H9 (cell line): ENCODE data around the gene GABBR2. TPM values are rescaled to one million over a fixed set of nuclear protein-coding genes. Genes with fewer than 3 reads are reported as not detected.
"Not testable (repeated sequence)": the region's sequence is repeated elsewhere in the genome, so short reads cannot be mapped to it uniquely, and the experiment has no call there.

Experiments used
- DNase-seq: peaks from one replicate; pipeline ENCODE4 v3.0.0-alpha.2; 2017
- H2AFZ ChIP-seq: one replicate; pipeline ENCODE4 v1.6.1; 2013; ENCODE audit warnings: mild to moderate bottlenecking, low read length, control low read depth, moderate library complexity
- H2AK5ac ChIP-seq: 2 replicates; pipeline ENCODE4 v1.6.1; 2013; ENCODE audit warnings: low read length, control low read depth, mixed read lengths; ENCODE audit not compliant: insufficient read length
- H2BK120ac ChIP-seq: one replicate; pipeline ENCODE4 v1.6.1; 2013; ENCODE audit warnings: low read depth, mild to moderate bottlenecking, low read length, control low read depth, inconsistent platforms; ENCODE audit not compliant: poor library complexity, severe bottlenecking
- H2BK12ac ChIP-seq: 2 replicates; pipeline ENCODE4 v1.6.1; 2013; ENCODE audit warnings: low read length, control low read depth, mixed read lengths, low read depth; ENCODE audit not compliant: insufficient read length
- H2BK15ac ChIP-seq: 2 replicates; pipeline ENCODE4 v1.6.1; 2013; ENCODE audit warnings: low read depth, low read length, control low read depth
- H2BK20ac ChIP-seq: one replicate; pipeline ENCODE4 v1.6.1; 2013; ENCODE audit warnings: low read depth, mild to moderate bottlenecking, low read length, control low read depth, inconsistent platforms; ENCODE audit not compliant: poor library complexity, severe bottlenecking
- H2BK5ac ChIP-seq: 2 replicates; pipeline ENCODE4 v1.6.1; 2013; ENCODE audit warnings: low read length, control low read depth, mixed read lengths; ENCODE audit not compliant: insufficient read length
- H3K14ac ChIP-seq: 2 replicates; pipeline ENCODE4 v1.6.1; 2013; ENCODE audit warnings: low read length, control low read depth; ENCODE audit not compliant: insufficient read depth
- H3K18ac ChIP-seq: 2 replicates; pipeline ENCODE4 v1.6.1; 2013; ENCODE audit warnings: low read depth, mild to moderate bottlenecking, mixed read lengths, low read length, control low read depth; ENCODE audit not compliant: insufficient read length
- H3K23ac ChIP-seq: 2 replicates; pipeline ENCODE4 v1.6.1; 2013; ENCODE audit warnings: low read length, control low read depth, mixed read lengths, low read depth; ENCODE audit not compliant: insufficient read length
- H3K23me2 ChIP-seq: 2 replicates; pipeline ENCODE4 v1.6.1; 2013; ENCODE audit warnings: low read depth, mild to moderate bottlenecking, mixed read lengths, low read length, control low read depth; ENCODE audit not compliant: insufficient read length, poor library complexity, severe bottlenecking
- H3K27ac ChIP-seq: 2 replicates; pipeline ENCODE4 v1.5.1; 2013; ENCODE audit warnings: low read length, control low read depth, mixed read lengths, low read depth; ENCODE audit not compliant: insufficient read length
- H3K27me3 ChIP-seq: 2 replicates; pipeline ENCODE4 v1.6.1; 2013; ENCODE audit warnings: low read length, control low read depth, inconsistent platforms; ENCODE audit not compliant: insufficient read depth
- H3K4ac ChIP-seq: 2 replicates; pipeline ENCODE4 v1.6.1; 2013; ENCODE audit warnings: low read depth, mild to moderate bottlenecking, control low read depth, inconsistent platforms, low read length, moderate library complexity
- H3K4me1 ChIP-seq: 2 replicates; pipeline ENCODE4 v1.6.1; 2013; ENCODE audit warnings: low read length, control low read depth, inconsistent platforms; ENCODE audit not compliant: insufficient read depth
- H3K4me2 ChIP-seq: 2 replicates; pipeline ENCODE4 v1.6.1; 2013; ENCODE audit warnings: low read length, control low read depth, mixed read lengths; ENCODE audit not compliant: insufficient read length, insufficient read depth
- H3K56ac ChIP-seq: 2 replicates; pipeline ENCODE4 v1.6.1; 2013; ENCODE audit warnings: low read depth, mild to moderate bottlenecking, mixed read lengths, low read length, control low read depth; ENCODE audit not compliant: insufficient read length
- H3K79me1 ChIP-seq: 2 replicates; pipeline ENCODE4 v1.6.1; 2013; ENCODE audit warnings: low read depth, mild to moderate bottlenecking, moderate library complexity, low read length, control low read depth, inconsistent platforms; ENCODE audit not compliant: insufficient read depth, poor library complexity, severe bottlenecking
- H3K79me2 ChIP-seq: 2 replicates; pipeline ENCODE4 v1.6.1; 2013; ENCODE audit warnings: low read length, control low read depth, inconsistent platforms; ENCODE audit not compliant: insufficient read depth
- H3K9ac ChIP-seq: 2 replicates; pipeline ENCODE4 v1.6.1; 2013; ENCODE audit warnings: low read length, control low read depth, mixed read lengths; ENCODE audit not compliant: insufficient read length; ENCODE audit errors: extremely low read depth
- H3K9me3 ChIP-seq: one replicate; pipeline ENCODE4 v1.6.1; 2013; ENCODE audit warnings: low read depth, low read length, inconsistent platforms; ENCODE audit not compliant: control insufficient read depth
- H3T11ph ChIP-seq: one replicate; pipeline ENCODE4 v1.6.1; 2013; ENCODE audit warnings: mild to moderate bottlenecking, low read length, control low read depth, inconsistent platforms
- H4K20me1 ChIP-seq: one replicate; pipeline ENCODE4 v1.6.1; 2013; ENCODE audit not compliant: control insufficient read depth, insufficient read length, insufficient read depth
- H4K5ac ChIP-seq: 2 replicates; pipeline ENCODE4 v1.6.1; 2013; ENCODE audit warnings: low read depth, mild to moderate bottlenecking, mixed read lengths, low read length, control low read depth; ENCODE audit not compliant: insufficient read length
- H4K8ac ChIP-seq: replicated peaks from 2 replicates; pipeline ENCODE4 v1.6.1; 2013; ENCODE audit warnings: low read length, control low read depth, mixed read lengths, low read depth; ENCODE audit not compliant: insufficient read length
- H4K91ac ChIP-seq: 2 replicates; pipeline ENCODE4 v1.6.1; 2013; ENCODE audit warnings: low read depth, mild to moderate bottlenecking, moderate library complexity, mixed read lengths, low read length, control low read depth; ENCODE audit not compliant: insufficient read length
- H3K27ac Mint-ChIP-seq, 3 experiments: 2 replicates in 2 of 3; 3 replicates in 1 of 3; pipeline ENCODE4 v1.8.0; 2020 to 2021; ENCODE audit warnings: mixed read lengths in 3 of 3, mild to moderate bottlenecking in 1 of 3, moderate library complexity in 1 of 3
- H3K27me3 Mint-ChIP-seq: 2 replicates; pipeline ENCODE4 v1.8.0; 2021; ENCODE audit warnings: low read depth, mild to moderate bottlenecking, moderate library complexity, mixed read lengths
- H3K36me3 Mint-ChIP-seq, 3 experiments: 2 replicates in 2 of 3; 3 replicates in 1 of 3; pipeline ENCODE4 v1.8.0; 2020 to 2021; ENCODE audit warnings: low read depth in 3 of 3, mixed read lengths in 3 of 3; ENCODE audit not compliant: insufficient read depth in 1 of 3
- H3K4me1 Mint-ChIP-seq, 2 experiments: 2 replicates each; pipeline ENCODE4 v1.8.0; 2020; ENCODE audit warnings: mixed read lengths in 2 of 2
- H3K4me3 Mint-ChIP-seq, 2 experiments: 2 replicates in 1 of 2; 3 replicates in 1 of 2; pipeline ENCODE4 v1.8.0; 2020 to 2021; ENCODE audit warnings: mild to moderate bottlenecking in 2 of 2, mixed read lengths in 2 of 2, moderate library complexity in 1 of 2
- H3K9me3 Mint-ChIP-seq, 2 experiments: 2 replicates in 1 of 2; 3 replicates in 1 of 2; pipeline ENCODE4 v1.8.0; 2020; ENCODE audit warnings: mild to moderate bottlenecking in 2 of 2, mixed read lengths in 2 of 2, moderate library complexity in 1 of 2
- CTCF ChIP-seq: fragments of 200-600 bp; sonication (generic); conservative IDR thresholded peaks from 3 replicates; pipeline ENCODE4 v1.8.0; 2021; ENCODE audit warnings: antibody characterized with exemption, mild to moderate bottlenecking
- WGBS: extraction: QIAGEN DNeasy Blood & Tissue Kit; methylation state at CpG from one replicate; pipeline ENCODE4 v1.1.7; 2013; ENCODE audit warnings: missing lambda C conversion rate, low lambda C conversion rate, mixed read lengths; ENCODE audit not compliant: insufficient read length; ENCODE audit errors: extremely low coverage; 5-methylcytosine and 5-hydroxymethylcytosine counted together
- total RNA-seq: library from RNA; stranded (reverse); gene quantifications from 2 replicates; pipeline ENCODE4 v1.2.1, GENCODE V29; 2021

The GABBR2 gene
- total RNA-seq, 1 experiment from 2014 or later = 0.66 TPM

- Histone ChIP-seq H3K4ac (no peak overlapping the region), H3K9ac (no peak overlapping the region), H3T11ph (no peak overlapping the region), H2BK15ac (no peak overlapping the region), H2BK12ac (no peak overlapping the region), H3K23ac (no peak overlapping the region), H3K27me3 (no peaks in the 10 kb centered on the region), H2AFZ (no peak overlapping the region), H4K5ac (no peak overlapping the region), H2BK120ac (no peak overlapping the region), H3K56ac (no peak overlapping the region), H3K18ac (no peak overlapping the region), H4K8ac (no peak overlapping the region), H3K9me3 (no peaks in the 10 kb centered on the region), H3K79me2 (no peaks in the 10 kb centered on the region), H3K23me2 (no peaks in the 10 kb centered on the region), H2BK5ac (no peak overlapping the region), H2BK20ac (no peak overlapping the region), H2AK5ac (no peak overlapping the region), H3K27ac (no peak overlapping the region), H3K4me2 (no peak overlapping the region), H3K14ac (no peak overlapping the region), H3K4me1 (no peaks in the 10 kb centered on the region), H4K20me1 (no peaks in the 10 kb centered on the region), H3K79me1 (no peaks in the 10 kb centered on the region), H4K91ac (no peak overlapping the region)
- H3K4me3 Mint-ChIP-seq = no peak overlapping the region
- no peak for TF ChIP-seq CTCF
- DNase-seq = no peak
- H3K27ac Mint-ChIP-seq = no peak overlapping the region
- peaks cover 2% of the 10 kb centered on the region; the same call in 1 of the 2 replicates for H3K27me3 Mint-ChIP-seq
- peaks cover 0 to 1% (median 0%) of the 10 kb centered on the region in 3 experiments; a peak in 1 of 7 replicates for H3K36me3 Mint-ChIP-seq
- no CpG with 5 or more reads among the region's 3 CpGs for WGBS
- H3K4me1 Mint-ChIP-seq = peaks cover 4 to 14% of the 10 kb centered on the region in 2 experiments; a peak in 1 of 4 replicates
- H3K9me3 Mint-ChIP-seq = no peaks in the 10 kb centered on the region
These were observed 424.0 kb downstream of the GABBR2 start for GRCh38 chr9:98284754-98285153.

- not testable (repeated sequence) for H3K27me3 Mint-ChIP-seq, H3K4ac ChIP-seq, H2AFZ ChIP-seq, H3K4me1 ChIP-seq, H3K79me2 ChIP-seq, H3K27ac Mint-ChIP-seq, H3K4me3 Mint-ChIP-seq, H4K5ac ChIP-seq, H3K14ac ChIP-seq, H3K9me3 ChIP-seq, H3K36me3 Mint-ChIP-seq, H3K4me1 Mint-ChIP-seq, H3T11ph ChIP-seq, H4K91ac ChIP-seq, H3K23me2 ChIP-seq, H2BK15ac ChIP-seq, H3K23ac ChIP-seq, H3K18ac ChIP-seq, H2BK120ac ChIP-seq, H2BK5ac ChIP-seq, H3K9me3 Mint-ChIP-seq, H3K79me1 ChIP-seq, H3K9ac ChIP-seq, H4K8ac ChIP-seq, H4K20me1 ChIP-seq, H3K27me3 ChIP-seq, DNase-seq, H3K27ac ChIP-seq, H2BK20ac ChIP-seq, H2AK5ac ChIP-seq, H2BK12ac ChIP-seq, H3K4me2 ChIP-seq, H3K56ac ChIP-seq
- no CpG with 5 or more reads among the region's 7 CpGs for WGBS
These were observed 425.6 kb downstream of the GABBR2 start for GRCh38 chr9:98283143-98283542.
